ENCODE data around the gene CNIH1. TPM values are rescaled to one million over a fixed set of nuclear protein-coding genes. Genes with fewer than 3 reads are reported as not detected.

The CNIH1 gene
- total RNA-seq, 1 experiment from 2014 or later, result 116 TPM

Other genes with a start within 250 kb of the CNIH1 start
- gene CDKN3, start 44.4 kb downstream of the CNIH1 start, total RNA-seq (2014; rRNA removed; shearing (Covaris generic)), result 56.7 and 59.6 TPM in 2 replicates
- 64.2 and 73.3 TPM in 2 replicates for gene GMFB, start 47.6 kb upstream of the CNIH1 start, total RNA-seq (2014; rRNA removed; shearing (Covaris generic))
- 9.1 and 17.7 TPM in 2 replicates for gene CGRRF1, start 68.5 kb upstream of the CNIH1 start, total RNA-seq (2014; rRNA removed; shearing (Covaris generic))
- gene SAMD4A, start 125.8 kb upstream of the CNIH1 start, total RNA-seq (2014; rRNA removed; shearing (Covaris generic)), result 7.6 and 8.5 TPM in 2 replicates

Measured in H7 (cell line).